Gastrocnemius medialis (tissue), 4 donors: ENCODE measurements around the gene SIM1.

Experiments
- CTCF ChIP-seq, 5 experiments: fragments of 450-650 bp in 3 of 5; fragments of 200-600 bp in 2 of 5; sonication (generic) in 2 of 5; IDR thresholded peaks in 4 of 5; conservative IDR thresholded peaks in 1 of 5; 1 replicate in 4 of 5; 2 replicates in 1 of 5; pipeline ENCODE4 v1.5.1; 2016 to 2019; ENCODE audit warnings: antibody characterized with exemption in 5 of 5, mild to moderate bottlenecking in 3 of 5, moderate library complexity in 3 of 5
- POLR2A ChIP-seq, 2 donors: fragments of 450-650 bp; IDR thresholded peaks; one replicate each; pipeline ENCODE4 v1.6.1; 2017; ENCODE audit warnings: antibody characterized with exemption in 2 of 2, mild to moderate bottlenecking in 2 of 2, moderate library complexity in 2 of 2

DNA sequence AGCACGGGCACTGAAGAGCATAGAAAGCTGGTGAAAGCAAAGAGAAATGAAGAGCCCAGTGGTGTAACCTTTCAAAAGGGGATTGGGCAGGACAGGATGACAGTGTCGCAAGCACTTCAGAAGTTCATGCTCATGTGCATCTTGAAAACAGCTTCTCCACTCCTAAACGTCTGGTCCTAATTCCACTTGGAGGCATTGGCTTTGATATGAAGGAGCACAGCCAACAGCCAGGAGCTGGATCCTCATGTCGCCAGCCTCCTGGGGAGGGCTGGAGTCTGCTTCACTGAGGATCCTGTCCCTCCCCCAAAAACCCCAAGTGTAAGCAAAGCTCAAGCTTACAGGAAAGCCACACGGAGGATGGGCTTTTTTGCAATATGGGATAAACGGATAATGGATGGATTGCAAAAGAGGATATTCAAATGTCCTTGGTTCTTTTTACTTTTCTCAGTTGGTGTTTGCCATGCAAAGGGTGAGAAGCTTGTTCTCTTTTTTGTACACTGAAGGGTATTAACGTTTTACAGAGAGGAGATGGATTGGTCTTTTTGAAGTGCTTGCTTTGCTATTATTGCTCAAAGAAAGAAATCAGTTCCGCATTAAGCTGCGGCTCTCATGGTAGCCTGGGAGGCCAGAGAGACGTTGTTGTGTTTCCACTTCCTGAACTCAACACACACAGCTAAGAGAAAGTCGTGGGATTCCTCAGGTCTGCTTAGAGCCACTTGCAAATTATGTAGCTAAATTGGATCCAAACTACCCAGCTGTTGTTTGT, 92.2 kb downstream of the SIM1 start:
- TF ChIP-seq CTCF (IDR thresholded peaks at IDR 0.05 in 4 of 5, conservative IDR thresholded peaks at IDR 0.05 in 1 of 5) (no peak), POLR2A (IDR thresholded peaks at IDR 0.05) (no peak)
